Esophagus muscularis mucosa (tissue), 4 donors: Measurements from ENCODE around the gene RNASE3.
"Not testable (repeated sequence)": the region's sequence is repeated elsewhere in the genome, so short reads cannot be mapped to it uniquely, and the experiment has no call there.

Source experiments
- CTCF ChIP-seq, 3 experiments: fragments of 200-600 bp in 2 of 3; fragments of 450-650 bp in 1 of 3; sonication (generic) in 2 of 3; IDR thresholded peaks; one replicate each; pipeline ENCODE4 v1.5.1; 2017 to 2019; ENCODE audit warnings: antibody characterized with exemption in 3 of 3, mild to moderate bottlenecking in 2 of 3, moderate library complexity in 1 of 3
- EP300 ChIP-seq: sonication (generic); formaldehyde crosslinking; IDR thresholded peaks from one replicate; pipeline ENCODE4 v1.6.1; 2017; ENCODE audit warnings: antibody characterized with exemption
- POLR2A ChIP-seq: fragments of 450-650 bp; IDR thresholded peaks from one replicate; pipeline ENCODE4 v1.6.1; 2017; ENCODE audit warnings: antibody characterized with exemption, moderate library complexity, mild to moderate bottlenecking, low read depth
- POLR2AphosphoS5 ChIP-seq, 2 donors: sonication (generic); formaldehyde crosslinking; IDR thresholded peaks; one replicate each; pipeline ENCODE4 v1.6.1; 2017; ENCODE audit warnings: antibody characterized with exemption in 2 of 2

- TF ChIP-seq CTCF (IDR thresholded peaks at IDR 0.05); EP300; POLR2A; POLR2AphosphoS5 (IDR thresholded peaks at IDR 0.05): not testable (repeated sequence)
Measured at GRCh38 chr14:20919038-20919756, 28.0 kb downstream of the RNASE3 start.
